Tracheal epithelial cell (primary cell): Measurements from ENCODE around the gene EVI2B. TPM values are rescaled to one million over a fixed set of nuclear protein-coding genes. Genes with fewer than 3 reads are reported as not detected.

Experiments used
- total RNA-seq: library from RNA; depleted of rRNA; stranded (reverse); fragments of >200 nt; gene quantifications from 2 replicates; pipeline ENCODE4 v1.2.1, GENCODE V29; 2014

EVI2B gene
- not detected in 2 replicates for total RNA-seq

GRCh38 chr17:31313982-31314781, at the start of gene EVI2B:
Gene EVI2B, minus strand, starts transcription at chr17:31314054. Its CDS starts 8,445 bp downstream, at chr17:31305609.

GRCh38 chr17:31321481-31321880, 7.6 kb upstream of the EVI2B start, which contains the start of gene EVI2A:
Gene EVI2A, minus strand, starts transcription at chr17:31321622. Its CDS starts 2,609 bp downstream, at chr17:31319013.

GRCh38 chr17:31297090-31297489, 16.8 kb downstream of the EVI2B start, which contains the start of gene OMG:
Gene OMG, minus strand, starts transcription at chr17:31297239. Its CDS starts 908 bp downstream, at chr17:31296331.

Other genes starting within 250 kb of the EVI2B start
- gene NF1, start 219.1 kb downstream of the EVI2B start, total RNA-seq = 36.1 and 50.7 TPM in 2 replicates
- gene OMG, start 16.8 kb downstream of the EVI2B start, total RNA-seq = not detected in 2 replicates
- gene EVI2A, start 7.6 kb upstream of the EVI2B start, total RNA-seq = under 0.01 TPM in 1 of 2 replicates, not detected in the other
- 10.6 and 17.3 TPM in 2 replicates for gene RAB11FIP4, start 77.6 kb upstream of the EVI2B start, total RNA-seq